Vein endothelial cell (primary cell): ENCODE results near the gene ZNF501. TPM values are rescaled to one million over a fixed set of nuclear protein-coding genes. Genes with fewer than 3 reads are reported as not detected.

Experiments
- total RNA-seq: library from RNA; depleted of rRNA; stranded (reverse); fragments of >200 nt; gene quantifications from 2 replicates; pipeline ENCODE4 v1.2.3, GENCODE V29; 2012

ZNF501 gene
- total RNA-seq, result 4.6 and 6.5 TPM in 2 replicates

DNA sequence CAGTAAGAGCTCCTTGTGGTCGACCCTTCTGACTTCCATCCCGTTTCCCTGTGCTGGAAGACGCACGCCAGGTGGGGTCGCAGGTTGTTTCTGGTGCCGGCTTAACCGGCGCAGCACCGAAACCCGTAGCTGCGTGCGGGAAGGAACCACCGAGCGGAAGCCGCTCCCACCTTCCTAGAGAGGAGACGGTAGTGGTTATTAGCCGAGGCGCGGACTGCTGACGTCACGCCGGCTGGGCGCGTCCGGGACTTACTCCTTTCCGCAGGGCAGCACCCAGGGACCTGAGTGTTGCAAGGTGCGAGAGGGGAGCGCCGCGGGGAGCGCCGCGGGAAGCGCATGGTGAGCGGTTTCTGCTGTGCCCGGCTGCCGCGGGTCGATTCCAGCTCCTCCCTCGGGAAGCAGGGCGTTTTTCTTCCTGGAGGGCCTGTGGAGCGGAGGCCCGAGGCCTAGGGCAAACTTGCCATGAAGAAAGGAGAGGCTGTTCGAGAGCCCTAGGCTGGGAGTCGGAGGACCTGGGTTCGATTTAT lies at the start of gene ZNF501:
TSS of gene ZNF501 (plus strand) at position 252 of the 527 bp plus-strand sequence. CDS start 4,787 bp downstream, outside the sequence.

GRCh38 chr3:44712455-44713075 lies 16.9 kb upstream of the ZNF501 start, which contains the start of gene ZNF502:
Gene ZNF502, plus strand, starts transcription at chr3:44712660. Its CDS starts 7,602 bp downstream, at chr3:44720262.

DNA sequence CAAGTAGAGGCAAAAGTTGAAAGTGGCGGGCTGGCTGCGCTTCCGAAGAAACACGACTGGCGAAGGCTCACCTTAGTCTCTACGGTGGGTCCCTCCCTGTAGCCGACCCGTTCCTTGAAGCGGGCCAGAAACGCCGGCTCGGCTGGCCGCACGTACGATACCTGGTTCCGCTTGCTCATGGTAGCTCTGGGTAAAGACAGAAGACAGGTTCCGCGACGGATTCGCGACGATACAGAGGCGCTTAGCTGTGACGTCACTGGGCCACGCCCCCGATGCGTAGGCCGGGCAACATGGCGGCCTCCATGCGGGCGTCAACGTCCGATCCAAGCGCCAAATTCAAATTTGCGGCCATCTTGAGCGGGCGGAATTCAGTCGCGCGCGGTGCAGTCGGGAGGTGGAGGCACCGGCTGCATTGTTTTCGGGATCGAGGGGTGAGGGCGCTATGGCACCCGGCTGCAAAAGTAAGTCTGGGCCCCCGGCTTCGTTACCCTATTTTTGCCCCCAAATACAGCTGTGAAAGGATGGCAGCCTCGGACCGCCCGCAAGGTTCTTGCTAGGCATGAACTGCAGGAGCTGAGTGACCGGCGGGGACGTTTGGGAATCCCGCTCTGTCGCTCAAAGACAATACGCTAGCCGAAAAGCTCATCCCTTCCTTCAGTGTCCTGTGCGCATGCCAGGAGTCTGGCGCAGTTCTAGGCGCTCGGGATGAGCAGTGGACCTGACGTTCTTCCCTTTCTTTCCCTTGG lies 32.2 kb downstream of the ZNF501 start, which contains the start of the genes KIAA1143 and KIF15:
TSS of gene KIAA1143 (minus strand) at position 196 of the 746 bp plus-strand sequence. CDS start at position 179, 17 bp downstream.
TSS of gene KIF15 (plus strand) at position 371 of the 746 bp plus-strand sequence. CDS start at position 443, 72 bp downstream.

Other genes starting within 250 kb of the ZNF501 start
- gene ZKSCAN7, start 174.4 kb upstream of the ZNF501 start, total RNA-seq, result 1.4 and 1.6 TPM in 2 replicates
- 0.65 and 1.4 TPM in 2 replicates for gene ZNF660, start 144.7 kb upstream of the ZNF501 start, total RNA-seq
- gene ZNF197, start 104.6 kb upstream of the ZNF501 start, total RNA-seq, result 9.8 and 11.4 TPM in 2 replicates
- 22.9 and 27.0 TPM in 2 replicates for gene ZNF35, start 80.9 kb upstream of the ZNF501 start, total RNA-seq
- 4.9 and 5.9 TPM in 2 replicates for gene ZNF502, start 17.0 kb upstream of the ZNF501 start, total RNA-seq
- 22.5 and 26.2 TPM in 2 replicates for gene KIAA1143, start 32.0 kb downstream of the ZNF501 start, total RNA-seq
- 6.2 and 8.8 TPM in 2 replicates for gene KIF15, start 32.2 kb downstream of the ZNF501 start, total RNA-seq
- gene TMEM42, start 132.3 kb downstream of the ZNF501 start, total RNA-seq, result 5.7 and 11.1 TPM in 2 replicates
- gene TGM4, start 145.0 kb downstream of the ZNF501 start, total RNA-seq, result 0.10 and 0.33 TPM in 2 replicates
- gene ZDHHC3, start 246.5 kb downstream of the ZNF501 start, total RNA-seq, result 84.4 and 89.5 TPM in 2 replicates
- gene EXOSC7, start 246.6 kb downstream of the ZNF501 start, total RNA-seq, result 31.4 and 33.0 TPM in 2 replicates